ENCODE data around the gene TBCD.

Gene TBCD

DNA sequence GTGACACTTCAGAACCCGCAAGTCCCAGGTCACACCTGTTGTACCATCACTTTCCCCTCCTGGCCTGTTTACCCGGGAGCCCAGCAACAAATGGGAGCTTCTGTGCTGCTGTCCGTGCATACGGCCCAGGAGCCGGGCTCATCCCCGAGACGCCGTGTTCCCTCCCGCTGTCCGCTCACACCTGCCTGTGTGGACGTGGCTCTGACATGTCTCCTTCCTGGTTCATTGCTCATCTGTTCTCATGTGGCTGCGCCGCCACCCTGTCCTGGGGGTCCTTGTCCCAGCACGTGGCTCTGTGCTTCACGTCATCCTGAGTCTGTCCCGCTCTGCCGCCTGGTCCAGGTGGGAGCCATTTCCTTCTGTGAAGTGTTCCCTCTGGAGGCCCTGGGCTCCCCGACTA, 37.9 kb downstream of the TBCD start:
- no peak for DNase-seq (ENCODE audit: low read depth in 2 of 2)

DNA sequence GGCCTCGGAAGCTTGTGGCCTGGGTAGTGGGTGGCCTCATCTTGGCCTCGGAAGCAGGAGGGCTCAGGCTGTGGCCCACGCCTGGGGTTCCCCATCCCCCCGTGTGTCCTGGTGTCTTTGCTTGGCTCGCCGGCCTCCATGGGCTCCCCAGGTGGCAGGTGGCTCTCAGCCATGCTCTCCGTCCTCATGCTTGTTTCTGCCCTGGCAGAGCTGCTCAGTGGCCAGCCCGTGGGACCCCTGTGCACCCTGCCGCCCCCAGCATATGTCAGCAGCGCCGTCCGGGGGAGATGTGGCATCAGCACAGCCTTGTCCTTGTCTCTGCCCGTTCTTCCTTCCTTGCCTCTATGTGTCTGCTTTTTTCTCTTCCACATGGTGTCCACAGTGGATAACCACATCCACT, 38.5 kb downstream of the TBCD start:
- DNase-seq (ENCODE audit: low read depth in 2 of 2) = no peak

DNA sequence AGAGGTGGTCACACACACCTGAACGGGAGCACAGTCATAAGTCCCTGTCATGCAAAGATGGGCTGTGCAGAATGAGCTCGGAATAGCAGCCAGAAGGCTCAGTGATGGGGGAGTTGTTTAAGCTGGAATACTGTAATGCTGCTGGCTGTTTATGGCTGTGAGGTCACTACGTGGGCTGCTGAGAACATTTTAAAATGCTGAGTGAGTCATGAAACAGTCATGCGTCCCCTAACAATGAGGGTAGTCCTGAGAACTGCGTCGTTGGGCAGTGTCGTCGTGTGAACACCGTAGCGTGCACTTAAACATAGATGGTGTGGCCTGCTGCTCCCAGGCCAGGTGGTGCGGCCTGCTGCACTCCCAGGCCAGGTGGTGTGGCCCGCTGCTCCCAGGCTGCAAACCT, 39.7 kb downstream of the TBCD start:
- DNase-seq (ENCODE audit: low read depth in 2 of 2) = no peak

DNA sequence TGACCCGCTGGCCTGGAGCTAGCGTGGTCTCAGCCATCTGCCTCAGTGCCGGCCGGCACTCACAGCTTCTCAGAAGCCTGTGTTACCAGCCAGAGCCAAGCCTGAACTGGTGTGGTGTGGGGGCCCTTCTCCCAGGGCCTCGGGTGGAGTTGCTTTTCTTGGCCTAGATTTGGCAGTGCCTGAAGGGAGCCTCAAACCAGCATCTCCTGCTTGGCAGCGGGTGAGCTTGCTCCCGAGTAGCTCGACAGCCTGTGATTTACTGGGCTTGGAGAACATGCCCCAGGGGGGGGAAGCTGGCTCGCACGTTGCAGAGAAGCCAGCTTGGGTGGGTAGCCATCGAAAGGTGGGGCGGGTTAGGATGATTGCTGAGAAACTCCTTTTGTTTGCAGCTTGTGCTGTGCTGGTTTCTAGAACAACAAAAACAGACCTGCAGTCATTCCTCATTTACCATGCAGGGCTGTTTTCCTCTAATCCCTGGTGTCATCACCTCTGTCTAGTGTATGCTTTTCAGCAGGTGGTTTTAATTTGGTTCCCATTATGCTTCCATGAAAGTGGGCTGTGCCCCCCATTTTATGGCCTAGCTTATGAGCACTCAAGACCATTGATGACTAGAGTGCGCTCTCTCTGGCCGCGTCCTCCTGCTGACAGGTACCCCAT, 42.2 kb downstream of the TBCD start:
- no peak for DNase-seq (ENCODE audit: low read depth in 2 of 2)

DNA sequence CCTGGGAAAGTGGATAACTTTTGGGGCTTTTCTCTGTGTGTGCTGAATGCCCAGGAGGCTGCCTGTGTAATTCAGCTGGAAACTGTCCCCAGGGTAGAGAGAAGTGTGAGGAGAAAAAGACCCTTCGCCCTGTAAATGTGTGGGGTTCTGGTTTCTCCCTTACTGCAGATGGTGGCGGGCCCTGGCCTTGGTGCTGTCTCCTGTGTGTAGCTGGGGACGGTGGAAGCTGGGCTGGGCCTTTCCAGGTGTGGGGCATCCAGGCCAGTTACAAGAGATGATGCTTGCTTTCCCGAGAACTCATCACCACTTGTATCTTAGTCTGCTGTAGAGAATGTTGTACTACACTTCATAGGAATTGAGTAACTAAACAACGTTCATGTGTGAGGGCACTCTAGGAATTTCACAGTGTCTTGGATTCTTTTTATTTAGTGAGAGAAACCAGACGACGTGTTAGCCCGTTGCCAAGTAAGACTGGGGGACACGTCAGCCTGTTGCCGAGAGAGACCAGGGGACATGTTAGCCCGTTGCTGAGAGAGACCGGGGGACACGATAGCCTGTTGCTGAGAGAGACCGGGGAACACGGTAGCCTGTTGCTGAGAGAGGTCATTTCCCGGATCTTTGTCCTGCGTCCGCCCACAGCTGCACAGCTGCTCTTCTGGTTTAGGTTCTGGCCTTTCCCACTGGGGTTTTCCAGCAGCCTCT, 43.1 kb downstream of the TBCD start:
- DNase-seq (ENCODE audit: low read depth in 2 of 2) = no peak

DNA sequence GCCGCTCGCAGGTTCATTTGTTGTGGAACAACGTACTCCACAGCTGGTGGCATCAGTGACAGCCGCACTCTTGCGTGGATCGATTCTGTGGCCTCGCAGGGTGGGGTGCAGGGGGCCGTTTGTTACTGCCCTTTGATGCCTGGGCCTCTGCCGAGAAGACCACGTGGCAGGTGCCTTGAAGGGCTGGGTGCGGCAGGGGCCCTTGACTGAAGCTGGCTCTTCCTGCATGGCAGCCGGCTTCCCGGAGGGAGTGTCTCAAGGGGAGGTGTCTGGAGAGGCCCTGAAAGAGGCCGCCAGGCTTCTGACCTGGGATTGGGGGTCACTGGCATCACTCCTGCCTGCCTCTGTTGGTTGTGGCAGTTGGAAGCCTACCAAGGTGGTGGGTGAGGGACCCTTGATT, 43.8 kb downstream of the TBCD start:
- no peak for DNase-seq (ENCODE audit: low read depth in 2 of 2)

DNA sequence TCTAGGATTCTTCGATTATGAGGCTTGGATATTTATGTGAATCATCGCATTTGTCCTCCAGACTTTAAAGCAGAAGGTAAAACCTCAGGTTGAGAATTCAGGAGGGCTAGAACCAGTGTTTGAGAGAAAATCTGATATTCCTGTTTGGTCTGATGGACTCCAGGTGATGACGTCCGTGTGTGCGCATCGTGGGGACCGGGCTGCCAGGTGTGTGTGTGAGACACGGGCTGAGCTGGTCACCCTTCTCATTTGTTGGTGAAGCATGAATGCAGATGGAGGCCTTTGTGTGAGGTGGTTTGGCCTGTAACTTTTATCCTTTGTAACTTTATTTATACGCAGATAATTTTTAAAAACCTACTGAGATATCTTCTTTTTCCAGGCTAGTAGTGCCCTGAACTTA, 45.2 kb downstream of the TBCD start:
- no peak for DNase-seq (ENCODE audit: low read depth in 2 of 2)

DNA sequence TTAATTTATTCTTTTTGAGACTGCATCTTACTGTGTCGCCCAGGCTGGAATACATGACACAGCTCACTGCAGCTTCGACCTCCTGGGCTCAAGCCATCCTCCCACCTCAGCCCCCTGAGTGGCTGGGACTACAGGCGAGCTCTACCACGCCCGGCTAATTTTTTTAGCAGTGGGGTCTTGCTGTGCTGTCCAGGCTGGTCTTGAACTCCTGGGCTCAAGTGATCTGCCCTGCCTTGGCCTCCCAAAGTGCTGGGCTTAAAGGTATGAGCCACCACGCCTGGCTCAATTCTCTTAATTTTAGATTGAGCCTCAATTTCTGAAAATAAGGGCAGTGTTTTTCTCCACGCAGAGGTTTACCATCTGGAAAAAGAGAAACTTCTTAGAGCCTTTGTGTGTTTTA, 46.9 kb downstream of the TBCD start:
- no peak for DNase-seq (ENCODE audit: low read depth in 2 of 2)

DNA sequence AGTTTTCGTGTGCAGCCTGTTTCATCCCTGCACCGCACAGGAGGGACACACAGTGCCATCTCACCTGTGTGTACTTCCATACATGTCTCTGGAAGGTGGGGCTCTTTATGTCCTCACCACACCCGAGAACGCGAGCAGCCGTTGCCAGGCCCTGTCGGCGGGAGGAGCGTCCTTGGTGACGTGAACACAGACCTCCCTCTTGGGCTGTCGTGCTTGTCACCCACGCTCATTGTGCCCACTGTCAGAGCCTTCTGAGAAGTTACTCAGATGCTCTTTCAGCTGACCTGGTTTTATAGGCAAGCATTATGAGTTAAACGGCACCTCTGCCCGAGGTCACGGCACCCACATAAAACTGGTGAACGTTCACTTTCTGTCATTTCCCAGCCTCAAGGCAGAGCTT, 47.7 kb downstream of the TBCD start:
- no peak for DNase-seq (ENCODE audit: low read depth in 2 of 2)

DNA sequence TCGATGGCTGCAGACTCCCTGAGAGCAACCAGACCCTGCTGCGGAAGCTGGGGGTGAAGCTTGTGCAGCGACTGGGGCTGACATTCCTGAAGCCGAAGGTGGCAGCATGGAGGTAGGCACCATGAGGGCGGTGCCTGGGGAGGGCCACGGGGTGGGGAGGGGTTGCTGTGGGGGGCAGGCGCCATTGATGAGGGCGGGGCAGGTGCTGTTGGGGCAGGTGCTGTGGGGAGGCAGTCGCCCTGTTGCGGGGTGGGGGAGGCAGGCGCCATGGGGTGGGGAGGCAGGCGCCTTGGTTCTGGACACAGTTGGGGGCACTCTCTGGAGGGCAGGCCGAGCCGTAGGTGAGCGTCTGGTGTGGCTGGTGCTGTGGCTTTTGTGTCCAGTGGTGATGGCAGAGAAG, 49.0 kb downstream of the TBCD start:
- no peak for DNase-seq (ENCODE audit: low read depth in 2 of 2)

DNA sequence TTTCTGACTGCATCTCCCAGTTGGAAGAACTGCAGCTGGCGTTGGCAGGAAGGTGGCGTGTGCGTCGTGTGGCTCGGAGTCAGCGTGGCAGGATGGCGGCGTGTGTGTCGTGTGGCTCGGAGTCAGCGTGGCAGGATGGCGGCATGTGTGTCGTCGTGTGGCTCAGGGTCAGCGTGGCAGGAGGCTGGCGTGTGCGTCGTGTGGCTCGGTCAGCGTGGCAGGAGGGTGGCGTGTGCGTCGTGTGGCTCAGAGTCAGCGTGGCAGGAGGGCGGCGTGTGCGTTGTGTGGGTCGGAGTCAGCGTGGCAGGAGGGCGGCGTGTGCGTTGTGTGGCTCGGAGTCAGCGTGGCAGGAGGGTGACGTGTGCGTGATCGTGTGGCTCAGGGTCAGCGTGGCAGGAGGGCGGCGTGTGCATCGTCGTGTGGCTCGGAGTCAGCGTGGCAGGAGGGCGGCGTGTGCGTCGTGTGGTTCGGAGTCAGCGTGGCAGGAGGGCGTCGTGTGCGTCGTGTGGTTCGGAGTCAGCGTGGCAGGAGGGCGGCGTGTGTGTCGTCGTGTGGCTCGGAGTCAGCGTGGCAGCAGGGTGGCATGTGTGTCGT, 49.6 kb downstream of the TBCD start:
- no peak for DNase-seq (ENCODE audit: low read depth in 2 of 2)

DNA sequence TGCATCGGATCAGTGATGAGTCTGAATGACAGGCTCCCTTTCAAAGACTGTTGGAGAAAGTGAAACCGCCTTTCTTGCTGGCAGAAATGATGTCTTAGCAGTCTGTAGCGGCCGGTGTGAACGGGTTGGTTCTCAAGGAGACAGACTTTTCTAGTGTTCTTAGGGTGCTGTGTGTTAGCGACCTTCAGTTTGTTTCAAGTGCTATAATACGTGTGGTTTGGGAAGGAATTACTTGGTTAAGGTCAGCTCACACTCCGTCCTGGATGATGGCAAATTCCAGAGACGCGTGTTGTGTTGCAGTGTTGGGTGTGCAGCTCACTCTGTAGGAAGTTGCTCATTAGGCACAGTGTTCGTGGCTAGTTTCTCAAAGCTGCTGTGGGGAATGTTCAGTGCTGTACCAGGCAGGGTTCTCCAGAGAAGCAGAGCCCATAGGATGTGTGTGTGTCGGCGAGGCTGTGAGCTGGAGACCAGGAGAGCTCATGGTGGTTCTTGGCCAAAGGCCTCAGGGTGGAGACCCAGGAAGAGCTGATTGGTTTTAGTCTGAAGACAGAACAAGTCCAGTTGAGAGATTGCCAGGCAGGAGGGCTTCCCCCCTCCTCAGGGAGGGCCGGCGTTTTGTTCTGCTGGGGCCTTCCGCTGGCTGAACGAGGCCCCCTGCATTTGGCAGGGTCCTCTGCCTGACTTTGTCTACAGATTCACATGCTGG, 50.4 kb downstream of the TBCD start:
- no peak for DNase-seq (ENCODE audit: low read depth in 2 of 2)

DNA sequence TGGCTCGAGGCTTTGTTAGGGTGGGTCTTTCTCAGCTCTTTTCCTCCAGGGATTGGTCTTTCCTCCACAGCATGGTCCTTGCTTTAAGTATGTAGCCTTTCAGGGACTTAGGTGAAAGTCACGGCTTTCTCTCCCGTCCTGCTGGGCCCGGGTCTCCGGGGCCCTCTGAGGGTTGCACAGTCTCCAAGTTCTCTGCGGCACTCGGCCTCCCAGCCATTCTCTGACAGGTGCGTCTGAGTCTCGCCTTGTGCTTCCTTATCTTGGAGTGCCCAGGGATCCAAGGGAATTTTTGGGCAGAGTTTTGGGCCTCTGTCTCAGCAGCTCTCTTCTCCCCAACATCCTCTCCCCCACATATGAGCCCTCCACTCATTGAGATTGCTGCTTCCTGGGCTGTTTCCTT, 51.3 kb downstream of the TBCD start:
- no peak for DNase-seq (ENCODE audit: low read depth in 2 of 2)

DNA sequence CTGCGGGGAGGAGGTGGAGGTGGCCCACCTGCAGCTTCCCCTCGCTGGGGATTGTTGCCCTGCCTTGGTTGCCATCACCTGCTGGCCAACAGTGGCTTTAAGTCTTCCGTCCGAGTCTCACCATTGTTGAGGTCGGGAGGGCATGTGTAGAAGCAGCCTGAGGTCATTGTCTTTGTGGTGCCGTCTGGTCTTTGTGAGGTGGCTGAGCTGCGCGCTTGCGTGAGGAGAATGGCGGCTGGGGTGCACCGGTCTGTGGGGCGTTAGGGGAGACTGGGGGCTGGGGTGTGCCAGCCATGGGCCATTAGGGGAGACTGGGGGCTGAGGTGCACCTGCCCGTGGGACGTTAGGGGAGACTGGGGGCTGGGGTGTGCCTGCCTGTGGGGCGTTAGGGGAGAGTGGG, 51.7 kb downstream of the TBCD start:
- DNase-seq (ENCODE audit: low read depth in 2 of 2) = no peak

DNA sequence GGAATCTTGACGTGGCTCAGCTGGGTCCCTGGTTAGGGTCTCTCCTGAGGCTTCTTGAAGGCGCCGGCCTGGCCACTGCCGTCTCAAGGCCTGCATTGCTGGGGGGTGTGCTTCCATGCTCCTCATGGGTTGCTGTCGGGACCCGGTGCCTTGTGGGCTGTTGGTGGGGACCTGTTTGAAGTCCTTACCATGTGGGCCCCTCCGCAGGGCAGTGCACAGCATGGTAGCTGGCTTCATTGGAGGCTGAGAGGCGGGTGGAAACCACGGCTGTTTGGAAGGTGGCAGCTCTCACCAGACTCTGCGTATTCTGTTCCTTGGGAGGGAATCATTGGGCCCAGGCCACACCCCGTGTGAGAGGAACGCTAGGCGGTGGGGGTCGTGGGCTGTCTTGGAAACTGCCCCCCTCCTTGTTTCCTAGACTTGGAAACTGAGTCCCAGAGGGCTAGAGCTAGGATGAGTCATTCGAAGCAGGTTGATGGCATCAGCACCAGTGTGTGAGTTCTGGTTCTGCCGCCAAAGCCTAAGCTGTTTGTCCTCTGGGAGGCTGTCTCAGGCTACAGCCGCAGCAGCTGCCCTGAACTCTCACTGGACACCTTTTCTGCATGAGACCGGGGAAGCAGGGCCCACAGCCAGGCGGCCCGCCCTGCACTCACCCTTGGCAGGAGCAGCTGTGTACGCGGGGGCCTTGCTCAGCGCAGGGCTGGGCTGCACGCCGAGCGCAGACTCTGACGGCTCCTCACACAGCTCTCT, 52.8 kb downstream of the TBCD start:
- no peak for DNase-seq (ENCODE audit: low read depth in 2 of 2)

DNA sequence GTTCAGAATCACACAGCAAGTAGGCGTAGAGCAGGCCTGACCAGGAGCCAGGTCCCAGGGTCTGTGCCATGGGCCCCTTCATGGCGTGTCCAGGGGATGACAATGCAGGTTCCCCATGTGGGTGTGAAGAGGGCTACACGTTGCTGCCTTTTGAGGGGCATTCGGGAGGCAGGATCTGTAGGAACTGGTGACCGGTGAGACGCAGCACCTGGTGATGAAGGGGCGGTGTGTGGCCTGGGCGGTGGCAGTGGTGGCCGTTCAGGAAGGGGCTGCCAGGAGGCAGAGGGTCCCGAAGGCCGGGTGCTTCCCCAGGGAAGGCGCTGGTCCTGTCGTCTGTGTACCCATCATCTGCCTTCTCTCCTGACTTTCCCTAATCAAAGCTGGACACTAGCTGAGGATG, 53.4 kb downstream of the TBCD start:
- no peak for DNase-seq (ENCODE audit: low read depth in 2 of 2)

DNA sequence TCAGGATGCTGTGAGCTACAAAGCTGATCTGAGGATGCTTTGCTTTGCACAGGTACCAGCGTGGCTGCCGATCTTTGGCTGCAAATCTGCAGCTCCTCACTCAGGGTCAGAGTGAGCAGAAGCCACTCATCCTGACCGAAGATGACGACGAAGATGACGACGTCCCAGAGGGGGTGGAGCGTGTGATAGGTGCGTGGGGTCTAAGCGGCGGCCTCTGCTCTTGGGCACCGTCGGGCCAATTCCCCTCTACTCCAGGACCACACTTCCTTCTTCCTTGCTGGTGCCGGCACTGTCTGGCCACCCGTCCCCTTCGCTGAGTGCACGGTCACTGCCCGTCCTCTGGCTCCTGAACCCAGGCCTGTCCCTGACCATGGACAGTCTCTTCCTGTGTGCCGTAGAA, 54.0 kb downstream of the TBCD start:
- no peak for DNase-seq (ENCODE audit: low read depth in 2 of 2)

DNA sequence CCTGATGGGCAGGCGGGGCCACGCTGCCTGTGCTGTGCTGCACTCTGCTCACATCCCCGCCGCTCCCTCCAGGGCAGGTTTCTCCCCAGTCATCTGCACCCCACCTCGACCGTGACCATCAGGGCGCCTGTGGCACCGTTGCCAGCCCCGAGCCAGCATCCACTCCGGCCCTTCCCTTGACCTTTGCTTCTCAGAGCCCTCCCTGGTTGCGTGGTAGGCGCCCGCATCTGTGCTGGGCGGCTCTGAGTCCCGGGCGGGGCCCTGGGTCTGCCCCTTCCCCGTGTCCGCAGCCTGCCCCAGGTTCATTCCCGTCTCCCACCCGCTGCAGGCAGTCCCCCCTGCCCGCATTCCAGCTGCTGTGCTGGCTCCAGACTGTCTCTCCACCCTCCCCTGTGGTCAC, 54.8 kb downstream of the TBCD start:
- no peak for DNase-seq (ENCODE audit: low read depth in 2 of 2)

DNA sequence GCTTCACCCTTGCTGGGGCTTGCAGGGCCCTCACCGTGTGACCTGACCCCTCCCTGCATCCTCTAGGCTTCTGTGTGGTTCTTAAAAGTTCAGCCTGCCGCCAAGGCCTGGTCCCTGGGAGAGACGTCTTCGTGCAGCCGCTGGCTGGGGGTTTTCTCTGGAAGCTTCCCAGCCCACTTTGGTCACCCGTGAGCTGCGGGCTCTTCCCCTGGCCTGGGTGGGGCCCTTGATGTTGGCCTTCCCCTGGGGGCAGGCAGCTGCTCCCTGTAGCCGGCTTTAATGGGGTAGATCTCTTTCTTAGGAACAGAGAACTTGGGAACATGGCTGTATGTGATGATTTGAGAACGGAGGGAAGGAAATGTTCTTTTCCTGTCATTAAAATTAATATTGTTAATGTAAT, 55.2 kb downstream of the TBCD start:
- no peak for DNase-seq (ENCODE audit: low read depth in 2 of 2)

DNA sequence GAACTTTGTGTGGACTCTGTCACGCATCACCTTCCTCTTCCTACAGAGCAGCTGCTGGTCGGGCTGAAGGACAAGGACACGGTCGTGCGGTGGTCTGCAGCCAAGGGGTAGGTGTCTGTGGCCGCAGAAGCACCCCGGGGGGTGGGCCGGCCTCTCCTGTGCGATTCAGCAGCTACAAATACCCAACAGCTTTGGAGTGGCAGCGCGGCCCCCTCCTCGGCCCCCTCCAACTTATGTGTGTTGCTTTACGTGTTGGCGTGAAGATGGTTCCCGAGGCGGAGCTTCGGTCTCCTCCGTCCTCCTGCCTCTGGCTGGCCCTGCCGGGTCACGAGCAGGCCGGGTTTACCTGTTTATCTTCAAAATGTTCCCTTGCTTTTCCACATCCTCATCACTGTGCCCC, 55.7 kb downstream of the TBCD start:
- no peak for DNase-seq (ENCODE audit: low read depth in 2 of 2)

DNA sequence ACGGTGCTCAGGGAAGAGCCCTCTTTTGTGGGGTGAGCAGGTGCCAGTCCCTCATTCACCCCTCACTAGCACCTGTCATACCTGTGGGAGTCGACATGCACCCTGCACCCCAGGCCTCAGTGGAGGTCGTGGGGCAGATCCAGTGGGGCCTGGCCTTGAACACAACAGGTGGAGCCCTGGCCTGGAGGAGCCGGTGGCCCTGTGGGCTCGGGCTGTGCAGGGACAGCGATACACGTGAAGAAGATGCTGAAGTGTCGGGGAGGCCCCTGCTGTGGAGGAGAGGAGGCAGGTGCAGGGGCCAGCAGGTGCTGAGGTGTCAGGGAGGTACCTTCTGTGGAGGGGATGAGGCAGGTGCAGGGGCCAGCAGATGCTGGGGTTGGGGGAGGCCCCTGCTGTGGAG, 56.1 kb downstream of the TBCD start:
- no peak for DNase-seq (ENCODE audit: low read depth in 2 of 2)

Data from activated CD8-positive, alpha-beta memory T cell treated with anti-CD3 and anti-CD28 coated beads for 4 hours (primary cell).